IMR-90 (cell line): ENCODE results near the gene ARHGEF3. TPM values are rescaled to one million over a fixed set of nuclear protein-coding genes. Genes with fewer than 3 reads are reported as not detected.

Experiments
- ATAC-seq: fragments of 200-7000 bp; cut with Tn5 transposase; 2 replicates; pipeline ENCODE4 v1.9.1; 2020; ENCODE audit warnings: low read depth, mild to moderate bottlenecking, moderate library complexity
- BruUV-seq: library from RNA; stranded (reverse); fragments of 400-500 nt; replicated peaks from 2 replicates; lab custom pipeline; 2021; lab: Mats Ljungman, UMichigan
- CTCF ChIA-PET: fragments of 300-600 bp; formaldehyde crosslinking; extraction: SDS; loops from one replicate; lab custom pipeline; 2021; ENCODE audit warnings: antibody characterized with exemption; lab: Yijun Ruan, JAX
- POLR2A ChIA-PET: fragments of 300-600 bp; sonication (Branson Sonifier 250); formaldehyde crosslinking; loops from one replicate; lab custom pipeline; 2022; ENCODE audit warnings: antibody characterized with exemption; ENCODE audit not compliant: unreplicated experiment; lab: Charles Lee
- DNase-seq: peaks from one replicate; pipeline ENCODE4 v3.0.0; 2013
- H2AFZ ChIP-seq: replicated peaks from 2 replicates; pipeline ENCODE3; 2013; ENCODE audit warnings: low read length, mild to moderate bottlenecking; ENCODE audit not compliant: poor library complexity
- H2AK5ac ChIP-seq: 2 replicates; pipeline ENCODE4 v1.6.1; 2013; ENCODE audit warnings: low read depth, low read length, inconsistent platforms
- H2AK9ac ChIP-seq: replicated peaks from 2 replicates; pipeline ENCODE3; 2013; ENCODE audit warnings: mild to moderate bottlenecking, low read depth, low read length, moderate library complexity; ENCODE audit not compliant: poor library complexity
- H2BK120ac ChIP-seq: 2 replicates; pipeline ENCODE4 v1.6.1; 2013; ENCODE audit warnings: low read depth, low read length, inconsistent platforms
- H2BK15ac ChIP-seq: 3 replicates; pipeline ENCODE4 v1.6.1; 2013; ENCODE audit warnings: low read depth, low read length, inconsistent platforms
- H2BK20ac ChIP-seq: 2 replicates; pipeline ENCODE4 v1.6.1; 2013; ENCODE audit warnings: low read depth, mild to moderate bottlenecking, inconsistent platforms, low read length, moderate library complexity
- H2BK5ac ChIP-seq: 2 replicates; pipeline ENCODE4 v1.6.1; 2013; ENCODE audit warnings: mild to moderate bottlenecking, low read depth, low read length, inconsistent platforms; ENCODE audit not compliant: poor library complexity, severe bottlenecking
- H3K14ac ChIP-seq: replicated peaks from 2 replicates; pipeline ENCODE4 v1.6.1; 2013; ENCODE audit warnings: low read depth, low read length, inconsistent platforms
- H3K18ac ChIP-seq: 2 replicates; pipeline ENCODE4 v1.6.1; 2013; ENCODE audit warnings: low read depth, low read length, control low read depth
- H3K23ac ChIP-seq: 2 replicates; pipeline ENCODE4 v1.6.1; 2013; ENCODE audit warnings: low read depth, low read length, inconsistent platforms
- H3K27ac ChIP-seq: 2 replicates; pipeline ENCODE4 v1.5.1; 2013; ENCODE audit warnings: mild to moderate bottlenecking, control low read depth, low read length; ENCODE audit not compliant: insufficient read depth
- H3K27me3 ChIP-seq: 2 replicates; pipeline ENCODE4 v1.6.1; 2013; ENCODE audit warnings: low read length; ENCODE audit not compliant: control insufficient read depth, insufficient read depth
- H3K36me3 ChIP-seq: 2 replicates; pipeline ENCODE4 v1.6.1; 2013; ENCODE audit warnings: low read length, mixed read lengths; ENCODE audit not compliant: control insufficient read depth, insufficient read depth
- H3K4ac ChIP-seq: 2 replicates; pipeline ENCODE4 v1.6.1; 2013; ENCODE audit warnings: low read depth, low read length, inconsistent platforms
- H3K4me1 ChIP-seq: 2 replicates; pipeline ENCODE4 v1.6.1; 2013; ENCODE audit warnings: low read length, mixed read lengths; ENCODE audit not compliant: control insufficient read depth, insufficient read depth
- H3K4me2 ChIP-seq: 2 replicates; pipeline ENCODE4 v1.6.1; 2013; ENCODE audit warnings: low read depth, mild to moderate bottlenecking, control low read depth, low read length, moderate library complexity
- H3K4me3 ChIP-seq: 2 replicates; pipeline ENCODE4 v1.5.1; 2013; ENCODE audit warnings: low read depth, mild to moderate bottlenecking, control low read depth, low read length, moderate library complexity; ENCODE audit not compliant: insufficient read depth
- H3K56ac ChIP-seq: 2 replicates; pipeline ENCODE4 v1.6.1; 2013; ENCODE audit warnings: low read length, inconsistent platforms; ENCODE audit not compliant: insufficient read depth; ENCODE audit errors: extremely low read depth
- H3K79me1 ChIP-seq, 2 experiments: 2 replicates each; pipeline ENCODE4 v1.6.1; 2013; ENCODE audit warnings: low read length in 2 of 2, inconsistent platforms in 1 of 2, low read depth in 1 of 2
- H3K9ac ChIP-seq: 2 replicates; pipeline ENCODE4 v1.6.1; 2013; ENCODE audit warnings: low read depth, low read length, control low read depth
- H3K9me1 ChIP-seq: 2 replicates; pipeline ENCODE4 v1.6.1; 2013; ENCODE audit warnings: low read length, inconsistent platforms; ENCODE audit not compliant: insufficient read depth
- H3K9me3 ChIP-seq: 2 replicates; pipeline ENCODE4 v1.6.1; 2013; ENCODE audit warnings: low read length; ENCODE audit not compliant: control insufficient read depth, insufficient read depth
- H4K20me1 ChIP-seq: 2 replicates; pipeline ENCODE4 v1.6.1; 2013; ENCODE audit warnings: low read length, inconsistent platforms; ENCODE audit not compliant: insufficient read depth
- H4K5ac ChIP-seq: 2 replicates; pipeline ENCODE4 v1.6.1; 2013; ENCODE audit warnings: mild to moderate bottlenecking, low read depth, low read length, control low read depth
- H4K8ac ChIP-seq, 2 experiments: 2 replicates each; pipeline ENCODE4 v1.6.1; 2013; ENCODE audit warnings: low read depth in 2 of 2, low read length in 2 of 2, control low read depth in 1 of 2, inconsistent platforms in 1 of 2
- H4K91ac ChIP-seq: 2 replicates; pipeline ENCODE4 v1.6.1; 2013; ENCODE audit warnings: low read depth, low read length, inconsistent platforms; ENCODE audit not compliant: insufficient read depth
- BHLHE40 ChIP-seq: fragments of 150-350 bp; IDR thresholded peaks from 2 replicates; pipeline ENCODE4 v1.6.1; 2016; ENCODE audit warnings: mild to moderate bottlenecking, low read depth, low read length
- CEBPB ChIP-seq: IDR thresholded peaks from 2 replicates; pipeline ENCODE4 v1.6.1; 2012; ENCODE audit warnings: low read depth, low read length, improper control_type of control experiment
- CHD1 ChIP-seq: IDR thresholded peaks from 2 replicates; pipeline ENCODE4 v1.6.1; 2012; ENCODE audit warnings: low read depth, low read length, improper control_type of control experiment
- ELK1 ChIP-seq: fragments of 150-350 bp; IDR thresholded peaks from 2 replicates; pipeline ENCODE4 v1.6.1; 2016; ENCODE audit warnings: low read depth, mild to moderate bottlenecking, low read length, moderate library complexity, borderline replicate concordance
- FOS ChIP-seq: fragments of 150-350 bp; IDR thresholded peaks from 2 replicates; pipeline ENCODE4 v1.6.1; 2016; ENCODE audit warnings: low read depth, low read length
- MAFK ChIP-seq: IDR thresholded peaks from 2 replicates; pipeline ENCODE4 v1.6.1; 2012; ENCODE audit warnings: low read depth, low read length, improper control_type of control experiment
- MAZ ChIP-seq: IDR thresholded peaks from 2 replicates; pipeline ENCODE4 v1.6.1; 2012; ENCODE audit warnings: low read depth, mild to moderate bottlenecking, low read length, improper control_type of control experiment, moderate library complexity, borderline replicate concordance
- NFE2L2 ChIP-seq: fragments of 150-350 bp; IDR thresholded peaks from 2 replicates; pipeline ENCODE4 v1.6.1; 2016; ENCODE audit warnings: low read depth, mild to moderate bottlenecking, low read length
- RAD21 ChIP-seq: IDR thresholded peaks from 2 replicates; pipeline ENCODE4 v1.6.1; 2012; ENCODE audit warnings: low read length, improper control_type of control experiment
- RFX5 ChIP-seq: IDR thresholded peaks from 2 replicates; pipeline ENCODE4 v1.8.0; 2012; ENCODE audit warnings: low read depth, mild to moderate bottlenecking, low read length, moderate library complexity
- SMC3 ChIP-seq: fragments of 150-350 bp; IDR thresholded peaks from 2 replicates; pipeline ENCODE4 v1.6.1; 2016; ENCODE audit warnings: low read depth, mild to moderate bottlenecking, antibody characterized with exemption, low read length, moderate library complexity
- USF2 ChIP-seq: fragments of 150-350 bp; IDR thresholded peaks from 2 replicates; pipeline ENCODE4 v1.6.1; 2017; ENCODE audit warnings: mild to moderate bottlenecking, antibody characterized with exemption, low read length, low read depth
- dilution Hi-C: fragments of 300-500 bp; cut with HindIII; formaldehyde crosslinking; loops from one replicate; pipeline ENCODE4 v1.14.3; 2018; ENCODE audit warnings: low sequenced_read_pairs; ENCODE audit not compliant: unreplicated experiment
- in situ Hi-C: fragments of 300-500 bp; cut with MboI; formaldehyde crosslinking; loops from 3 replicates; pipeline ENCODE4 v1.14.3; 2019; ENCODE audit warnings: low sequenced_read_pairs, inconsistent platforms, mixed read lengths
- intact Hi-C: fragments of 100-400 bp; cut with micrococcal nuclease; formaldehyde crosslinking; loops from 2 replicates; pipeline ENCODE4 v1.10.0; 2022
- polyA plus RNA-seq, 3 experiments: library from polyadenylated mRNA; depleted of rRNA; stranded (reverse); fragments of >200 nt; gene quantifications; 2 replicates each; pipeline ENCODE4 v1.2.3, GENCODE V29; 2012; ENCODE audit warnings: low replicate concordance in 1 of 3
- total RNA-seq: library from RNA; depleted of rRNA; stranded (reverse); fragments of >200 nt; gene quantifications from 2 replicates; pipeline ENCODE4 v1.2.3, GENCODE V29; 2012

Gene ARHGEF3
- total and polyA plus RNA-seq, 2 of the 4 experiments (the other 2 are of a cell fraction) = 2.1 to 2.3 TPM

- in situ Hi-C loops (loop anchor here (10.0 kb wide), 1 partner anchor 88 kb away; no protein-coding TSS in a partner anchor), intact Hi-C loops (loop anchor here (10.0 kb wide), 2 partner anchors 388 to 518 kb away; partner anchors contain the start of gene APPL1), dilution Hi-C loops (no loop called here)
- Histone ChIP-seq H3K36me3 (no peaks in the 10 kb centered on the region), H4K5ac (no peak overlapping the region), H3K23ac (no peak overlapping the region), H2AK5ac (no peak overlapping the region), H3K4ac (no peak overlapping the region), H3K18ac (no peak overlapping the region), H3K56ac (no peak overlapping the region), H4K8ac (no peak overlapping the region), H3K79me1 (no peaks in the 10 kb centered on the region), H3K27me3 (peaks cover 1% of the 10 kb centered on the region; the same call in 1 of the 2 replicates), H2AK9ac (no peak overlapping the region), H3K4me1 (no peaks in the 10 kb centered on the region), H2BK20ac (no peak overlapping the region), H2AFZ (no peak overlapping the region), H2BK15ac (no peak overlapping the region), H3K27ac (no peak overlapping the region), H3K9ac (no peak overlapping the region), H4K20me1 (no peaks in the 10 kb centered on the region), H2BK120ac (no peak overlapping the region), H2BK5ac (no peak overlapping the region), H3K9me1 (no peaks in the 10 kb centered on the region), H3K14ac (no peak overlapping the region), H3K9me3 (no peaks in the 10 kb centered on the region), H3K4me3 (no peak overlapping the region), H4K91ac (no peak overlapping the region), H3K4me2 (no peak overlapping the region)
- CTCF ChIA-PET = no interaction called here
- TF ChIP-seq CHD1 (no peak), MAZ (no peak), SMC3 (no peak), FOS (no peak), NFE2L2 (no peak), ELK1 (no peak), CEBPB (no peak), USF2 (no peak), RFX5 (no peak), MAFK (no peak), BHLHE40 (no peak), RAD21 (no peak)
- DNase-seq (no peak), ATAC-seq (no peak)
- POLR2A ChIA-PET = no interaction called here
- BruUV-seq = no TSS peak
Measured at GRCh38 chr3:56706629-56707028, 95.1 kb downstream of the ARHGEF3 start.
